Activated naive CD4-positive, alpha-beta T cell (primary cell): ENCODE results near the gene ARMC6.

ENCODE experiments used
- DNase-seq, 4 experiments: peaks; one replicate each; lab custom pipeline; 2025; lab: John Stamatoyannopoulos, UW

The ARMC6 gene

DNA sequence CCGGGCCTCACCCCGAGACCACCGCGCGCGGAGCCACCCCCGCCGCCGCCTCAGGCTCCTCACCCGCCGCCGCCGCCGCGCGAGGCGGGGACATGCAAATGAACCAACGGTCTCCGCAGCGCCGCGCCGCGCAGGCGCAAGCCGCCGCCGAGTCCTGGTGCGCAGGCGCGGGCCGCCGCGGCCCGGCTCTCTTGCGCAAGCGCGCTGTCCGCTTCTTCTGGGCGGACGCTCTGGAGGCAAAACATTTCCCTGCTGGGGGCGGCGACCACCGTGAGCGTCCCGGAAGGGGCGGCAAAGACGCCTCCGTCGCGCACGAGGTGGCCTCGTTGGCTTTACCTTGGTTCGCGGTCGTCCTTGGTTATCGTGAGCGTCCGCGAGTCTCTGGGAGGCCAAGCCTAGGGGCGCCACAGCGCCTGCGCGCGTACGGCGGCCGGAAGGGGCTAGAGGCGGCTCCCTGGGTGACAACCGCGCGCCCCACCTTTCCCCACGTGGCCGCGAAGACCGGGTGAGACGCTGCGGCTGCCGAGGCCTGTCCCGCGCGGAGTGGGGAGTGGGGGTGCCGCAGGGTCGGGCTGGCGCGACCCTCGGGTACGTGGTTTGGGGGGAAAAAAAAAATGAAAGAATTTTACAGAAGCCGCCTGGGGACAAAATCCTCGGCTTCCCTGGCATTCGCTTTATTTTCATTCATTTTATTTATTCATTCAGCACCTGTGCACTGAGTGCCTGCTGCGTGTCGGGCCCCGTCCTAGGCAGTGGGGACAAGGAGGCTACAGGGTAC is at the start of gene ARMC6, which contains the start of gene SUGP2:
Gene ARMC6, plus strand, starts transcription at position 178 of the 778 bp plus-strand sequence. CDS start 607 bp downstream, outside the sequence.
Gene SUGP2, minus strand, starts transcription at position 92 of the 778 bp plus-strand sequence. CDS start 2,446 bp downstream, outside the sequence.
- DNase-seq: peak; percentile 82 to 94 (median 90)

DNA sequence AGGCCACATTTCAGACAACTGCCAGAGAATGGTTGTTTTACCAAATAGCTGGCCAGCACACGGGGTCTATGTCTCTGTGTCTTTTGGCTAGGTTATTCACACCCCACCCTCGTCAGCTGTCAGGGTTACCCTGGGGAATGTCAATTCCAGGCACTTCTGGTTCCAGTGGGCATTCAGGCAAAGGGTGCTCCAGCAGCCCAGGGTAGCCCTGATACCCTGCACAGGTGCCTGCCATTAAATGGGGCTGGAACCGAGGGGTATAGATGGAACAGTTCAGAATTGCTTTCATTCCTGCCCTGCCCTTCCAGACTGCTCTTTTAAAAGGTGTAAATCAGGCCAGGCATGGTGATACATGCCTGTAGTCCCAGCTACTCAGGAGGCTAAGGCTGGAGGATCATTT is 49.2 kb upstream of the ARMC6 start:
- DNase-seq: no peak

DNA sequence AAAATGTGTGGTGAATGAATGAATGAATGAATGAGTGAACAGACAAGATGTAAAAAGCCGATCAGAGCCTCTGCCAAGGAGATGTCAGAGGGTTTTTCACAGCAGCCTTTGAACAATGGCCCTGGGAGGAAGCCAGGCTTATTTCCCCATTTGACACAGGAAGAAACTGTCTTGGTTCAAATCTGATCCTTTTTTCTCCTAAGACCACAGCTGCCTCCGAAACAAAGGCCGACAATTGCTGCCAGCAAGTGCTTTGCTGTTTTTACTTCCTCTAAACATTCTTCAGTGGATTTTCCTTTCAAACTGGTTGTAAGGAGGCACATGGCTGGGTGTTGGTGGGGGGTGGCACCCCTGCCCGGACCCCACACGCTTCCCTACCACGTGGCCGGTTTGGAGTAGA is 48.1 kb upstream of the ARMC6 start:
- no peak for DNase-seq

DNA sequence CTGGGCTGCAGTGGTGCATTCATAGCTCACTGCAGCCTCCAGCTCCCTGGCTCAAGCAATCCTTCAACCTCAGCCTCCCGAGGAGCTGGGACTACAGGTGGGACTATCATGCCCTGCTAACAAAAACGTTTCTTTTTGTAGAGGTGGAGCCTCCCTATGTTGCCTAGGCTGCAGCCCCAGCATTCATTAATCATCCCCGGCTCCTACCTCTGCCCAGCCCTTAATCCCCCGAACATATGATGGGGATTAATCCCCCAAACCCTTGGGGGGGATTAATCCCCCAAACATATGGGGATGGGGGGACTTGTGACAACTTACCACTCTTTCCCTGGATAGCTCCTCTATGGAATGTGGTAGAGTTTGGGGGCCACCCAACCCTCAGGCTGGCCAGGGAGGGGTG is 45.9 kb upstream of the ARMC6 start:
- no peak for DNase-seq

DNA sequence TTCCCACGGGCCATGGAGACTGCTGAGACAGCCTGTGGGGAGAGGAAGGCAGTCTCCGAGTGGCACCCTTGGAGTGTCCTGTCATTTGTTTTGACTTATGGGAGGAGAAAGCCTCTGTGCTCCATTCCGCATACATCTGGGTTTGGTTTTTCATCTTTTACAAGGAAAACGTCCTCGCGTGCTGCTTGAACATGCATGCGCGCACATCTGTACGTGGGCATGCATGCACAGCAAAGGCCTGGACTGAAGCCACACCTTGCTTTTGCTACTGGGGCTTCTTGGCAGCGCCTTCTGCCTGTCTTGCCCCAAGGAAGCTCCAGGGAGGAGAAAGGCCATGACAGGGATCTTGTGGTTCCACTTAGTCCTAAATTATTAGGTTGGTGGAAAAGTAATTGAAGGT is 44.1 kb upstream of the ARMC6 start:
- no peak for DNase-seq

DNA sequence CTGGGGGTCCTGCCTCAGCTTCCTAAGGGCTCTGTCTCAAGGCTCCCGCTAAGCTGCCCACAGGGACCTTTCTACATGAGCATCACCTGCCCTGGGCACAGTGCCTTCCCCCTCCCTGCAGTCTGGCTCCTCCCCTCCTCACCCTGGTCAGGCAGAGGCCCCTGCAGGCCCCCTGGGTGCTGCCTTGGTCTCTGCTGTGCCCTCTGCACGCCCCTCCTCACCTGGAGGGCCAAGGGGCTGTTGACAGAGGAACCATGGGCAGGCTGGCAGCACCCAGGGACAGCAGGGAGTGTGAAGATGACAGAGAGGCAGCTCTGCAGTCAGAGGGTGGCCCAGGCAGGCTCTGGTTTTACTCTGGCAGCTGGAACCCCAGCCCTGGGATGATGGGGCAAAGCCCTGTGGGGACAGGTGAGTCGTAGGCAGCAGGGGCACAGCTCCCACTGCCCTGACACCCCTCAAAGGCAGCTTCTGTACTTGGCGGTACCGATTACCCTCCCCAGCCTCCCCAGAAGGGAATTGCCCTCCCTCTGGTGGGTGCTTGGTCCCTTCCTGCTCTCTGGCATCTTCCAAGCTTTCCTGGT is 43.2 kb upstream of the ARMC6 start:
- DNase-seq: no peak

DNA sequence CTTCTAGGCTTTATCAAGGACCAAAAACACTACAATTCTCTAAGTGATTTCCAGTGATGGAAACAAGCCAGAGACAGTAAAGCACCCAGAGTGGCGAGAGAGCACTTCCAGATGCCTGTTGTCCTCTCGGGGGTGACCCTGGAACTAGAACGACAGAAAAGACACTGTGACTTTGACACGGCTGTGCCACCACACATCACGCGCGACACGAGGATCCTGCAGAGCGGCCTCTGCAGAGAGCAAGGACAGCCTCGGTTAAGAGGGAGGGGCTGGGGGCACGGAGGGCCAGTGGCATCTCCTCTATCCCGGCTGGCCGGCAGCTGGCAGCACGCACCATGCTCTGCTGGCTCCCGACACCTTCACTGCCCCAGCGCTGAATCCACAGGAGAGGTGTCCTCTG is 42.4 kb upstream of the ARMC6 start:
- no peak for DNase-seq

DNA sequence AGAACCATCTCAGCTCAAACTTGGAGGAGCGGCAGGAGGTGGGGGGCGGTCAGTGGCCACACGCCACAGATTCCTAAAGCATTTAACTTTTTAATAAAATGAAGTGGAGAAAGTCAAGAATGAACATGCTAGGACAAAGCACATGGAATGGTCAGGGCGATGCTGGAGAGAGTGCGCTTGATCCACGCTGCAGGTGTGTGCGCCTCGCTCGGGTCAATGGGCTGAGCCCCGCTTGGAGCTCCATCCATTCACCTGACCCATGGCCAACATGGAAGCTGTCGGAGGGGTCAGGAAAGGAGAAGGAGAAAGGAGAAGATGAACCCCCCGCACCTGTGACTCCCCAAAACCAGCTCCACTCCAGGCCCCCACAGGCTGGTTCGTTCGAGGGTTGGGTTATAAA is 41.9 kb upstream of the ARMC6 start:
- DNase-seq: no peak

DNA sequence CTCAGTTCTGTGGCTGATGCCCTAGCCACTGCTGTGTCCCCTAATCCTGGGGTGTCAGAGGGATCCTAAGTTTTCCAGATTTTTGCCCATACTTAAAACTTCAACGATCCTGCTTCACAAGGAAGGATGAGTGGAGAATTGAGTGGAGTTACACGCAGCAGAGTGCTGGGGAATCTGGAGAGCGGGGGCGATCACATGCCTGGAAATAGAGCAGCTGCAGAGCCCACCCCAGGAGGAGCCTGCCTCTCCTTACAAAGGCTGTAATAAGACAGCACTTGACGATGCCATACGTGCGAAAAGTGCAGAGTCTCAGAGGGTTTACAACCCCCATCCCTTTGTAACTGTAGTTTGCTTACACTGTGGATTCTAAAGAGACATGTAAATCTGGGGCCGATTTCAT is 40.7 kb upstream of the ARMC6 start:
- DNase-seq: no peak

DNA sequence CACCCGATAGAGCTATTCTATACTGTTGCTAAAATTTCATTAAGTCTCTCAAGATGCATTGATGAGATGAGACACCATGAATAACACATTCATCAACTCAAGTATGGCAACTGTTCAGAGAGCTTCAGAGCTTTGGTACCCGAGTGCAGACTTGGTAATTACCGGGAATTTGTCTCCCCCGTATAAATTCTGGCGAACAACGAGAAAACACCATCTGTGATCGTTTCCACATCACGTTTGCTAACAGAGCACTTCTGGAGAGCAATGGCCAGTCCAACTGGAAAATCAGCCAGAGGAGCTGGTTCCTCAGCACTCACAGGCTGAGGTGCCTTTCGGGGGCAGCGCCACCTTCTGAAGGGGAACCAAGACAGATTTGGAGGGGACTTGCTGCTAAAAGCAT is 40.3 kb upstream of the ARMC6 start:
- no peak for DNase-seq

DNA sequence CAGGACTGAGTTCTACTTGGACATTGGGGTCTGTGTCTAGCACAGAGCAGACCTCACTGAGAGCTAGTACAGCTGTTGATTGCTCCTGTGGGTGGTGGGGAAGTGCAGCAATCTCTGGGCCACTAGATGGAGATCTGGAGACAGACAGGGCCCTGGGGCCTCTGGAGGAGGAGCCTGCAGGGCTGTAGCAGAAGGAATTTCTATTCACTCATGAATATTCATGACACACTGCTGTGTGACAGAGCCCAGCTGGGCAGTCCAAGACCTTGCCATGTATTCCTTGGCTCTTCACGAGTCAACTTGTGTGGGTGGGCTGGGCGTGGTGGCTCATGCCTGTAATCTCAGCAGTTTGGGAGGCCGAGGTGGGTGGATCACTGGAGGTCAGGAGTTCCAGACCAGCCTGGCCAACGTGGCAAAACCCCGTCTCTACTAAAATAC is 37.6 kb upstream of the ARMC6 start:
- no peak for DNase-seq

DNA sequence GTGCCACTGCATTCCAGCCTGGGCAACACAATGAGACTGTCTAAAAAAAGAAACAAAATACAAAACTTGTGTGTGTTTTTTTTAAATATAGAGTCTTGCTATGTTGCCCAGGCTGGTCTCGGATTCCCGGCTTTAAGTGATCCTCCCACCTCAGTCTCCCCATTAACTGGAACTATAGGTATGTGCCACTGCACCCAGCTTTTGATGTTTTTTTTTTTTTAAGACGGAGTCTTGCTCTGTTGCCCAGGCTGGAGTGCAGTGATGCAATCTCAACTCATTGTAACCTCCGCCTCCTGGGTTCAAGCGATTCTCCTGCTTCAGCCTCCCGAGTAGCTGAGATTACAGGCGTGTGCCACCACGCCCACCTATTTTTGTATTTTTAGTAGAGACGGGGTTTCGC is 37.1 kb upstream of the ARMC6 start:
- no peak for DNase-seq

DNA sequence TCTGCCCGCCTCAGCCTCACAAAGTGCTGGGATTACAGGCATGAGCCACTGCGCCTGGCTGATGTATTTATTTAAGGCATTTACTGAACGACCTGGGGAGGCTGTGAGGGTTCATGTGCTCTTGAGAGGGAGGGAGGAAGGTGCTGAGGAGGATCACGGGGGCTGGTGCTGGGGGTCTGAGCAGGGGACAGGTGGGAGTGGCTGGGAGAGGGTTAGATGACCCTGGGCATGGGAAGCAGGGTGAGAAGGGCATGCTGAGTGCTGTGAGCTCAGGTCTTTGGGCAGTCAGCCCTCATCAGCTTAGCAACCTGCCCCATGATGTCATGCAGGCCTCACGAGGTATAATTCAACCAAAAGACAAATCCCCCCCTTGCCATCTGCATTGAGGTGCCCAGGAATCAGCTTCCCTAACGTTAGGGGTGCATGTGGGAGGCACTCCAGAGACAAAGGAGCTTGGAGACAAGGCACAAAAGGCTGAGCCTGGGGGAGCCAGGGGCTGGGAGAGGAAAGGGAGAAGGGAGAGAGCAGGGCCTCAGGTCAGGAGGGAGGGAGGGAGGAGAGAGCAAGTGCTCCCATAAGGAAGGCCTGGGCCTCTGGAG is 36.5 kb upstream of the ARMC6 start:
- DNase-seq: no peak

DNA sequence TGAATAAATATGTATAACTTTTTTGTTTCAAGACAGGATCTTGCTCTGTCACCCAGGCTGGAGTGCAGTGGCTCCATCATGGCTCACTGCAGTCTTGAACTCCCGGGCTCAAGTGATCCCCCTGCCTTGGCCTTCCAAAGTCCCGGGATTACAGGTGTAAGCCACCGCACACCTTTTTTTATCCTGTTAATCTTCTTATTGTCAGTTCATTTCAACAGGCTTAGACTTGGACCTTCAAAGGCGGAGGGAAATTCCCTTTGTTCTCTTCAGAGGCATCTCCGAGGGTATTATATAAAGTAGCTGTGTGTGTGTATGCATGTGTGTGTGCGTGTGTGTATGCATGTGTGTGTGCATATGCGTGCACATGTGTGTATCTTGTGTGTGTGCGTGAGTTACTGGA is 35.1 kb upstream of the ARMC6 start:
- DNase-seq: no peak

DNA sequence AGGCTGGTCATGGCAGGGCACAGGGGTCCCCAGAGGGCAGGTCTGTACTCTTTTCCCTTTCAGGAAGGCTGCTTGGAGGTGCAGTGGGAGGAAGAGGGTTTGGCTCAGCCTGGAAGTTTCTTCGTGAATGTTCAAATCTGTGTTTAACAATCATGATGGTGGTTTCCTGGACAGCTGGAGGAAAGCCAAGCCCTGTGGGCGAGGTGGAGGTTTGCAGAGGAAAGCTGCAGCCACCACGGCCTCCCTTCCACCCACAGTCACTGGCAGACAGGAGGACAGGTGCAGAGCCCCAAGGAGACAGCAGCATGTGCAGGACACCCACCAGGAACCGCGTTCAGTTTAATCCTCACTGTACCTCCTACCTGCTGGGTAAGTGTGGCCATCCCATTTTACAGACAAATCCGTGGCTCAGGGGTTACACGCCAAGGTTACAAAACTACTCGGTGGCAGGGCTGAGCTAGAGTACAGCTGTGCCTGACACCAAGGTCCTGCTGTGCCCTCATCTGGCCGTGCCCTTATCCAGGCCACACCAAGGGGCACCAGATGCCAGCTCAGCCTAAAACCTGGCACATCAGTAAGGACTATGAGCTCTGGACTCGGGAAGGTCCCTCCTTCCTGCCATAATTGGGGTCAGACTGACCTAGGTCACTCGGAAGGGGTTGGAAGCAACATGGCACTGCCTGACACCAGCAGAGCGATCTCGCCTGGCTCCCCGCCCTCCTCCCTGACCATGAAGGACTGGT is 34.2 kb upstream of the ARMC6 start:
- DNase-seq: no peak

DNA sequence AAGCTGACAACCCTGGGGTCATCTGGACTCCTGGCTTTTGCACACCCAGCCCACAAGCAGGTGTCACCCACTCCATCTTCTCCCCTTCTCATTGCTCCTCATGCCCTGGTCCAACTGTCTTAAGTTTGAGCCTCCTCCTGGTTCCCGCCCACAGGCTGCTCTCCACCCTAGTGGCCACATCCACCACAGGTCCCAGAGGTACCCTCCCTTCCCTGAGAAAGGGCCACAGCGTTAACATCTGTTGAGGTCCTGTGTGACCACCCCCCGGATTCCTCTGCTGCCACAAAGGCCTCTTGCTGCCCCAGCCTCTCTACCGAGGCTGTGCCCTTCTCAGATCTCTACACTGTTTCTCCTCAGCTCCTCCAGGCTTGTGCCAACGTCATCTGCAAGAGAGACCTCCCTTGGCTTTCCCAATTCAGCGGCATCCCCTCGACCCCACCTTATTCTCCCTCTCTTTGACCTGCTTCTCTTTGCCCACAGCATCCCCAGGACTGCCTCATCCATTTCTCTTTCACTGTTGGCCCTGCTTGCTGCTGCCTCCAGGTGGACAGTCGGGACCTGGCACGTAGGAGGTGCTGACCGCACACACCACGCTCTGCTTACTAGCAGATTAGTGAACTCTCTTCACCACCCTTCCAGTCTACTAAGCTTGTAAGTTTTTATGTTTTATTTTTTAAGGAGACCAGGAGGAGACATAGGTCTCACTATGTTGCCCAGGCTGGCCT is 33.3 kb upstream of the ARMC6 start:
- DNase-seq: no peak

DNA sequence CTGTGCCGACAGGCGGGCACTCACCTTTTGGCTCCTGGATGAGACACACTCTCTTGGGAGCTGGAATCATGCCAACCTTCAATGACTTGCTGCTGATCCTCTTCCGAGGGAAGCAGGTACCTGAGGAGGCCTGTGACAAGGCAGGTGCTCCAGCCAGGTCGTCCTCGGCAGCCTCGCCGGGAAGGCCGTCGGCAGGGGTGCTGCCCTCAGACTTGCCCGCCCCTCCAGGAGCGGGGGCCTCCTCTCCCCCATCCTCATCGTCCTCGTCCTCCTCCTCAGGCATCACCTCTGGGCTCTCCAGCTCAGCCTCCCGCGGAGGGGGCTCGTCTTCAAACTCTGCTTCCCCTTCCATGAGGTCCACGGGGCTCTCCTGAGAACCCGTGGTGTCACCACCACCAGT is 29.3 kb upstream of the ARMC6 start:
- no peak for DNase-seq

DNA sequence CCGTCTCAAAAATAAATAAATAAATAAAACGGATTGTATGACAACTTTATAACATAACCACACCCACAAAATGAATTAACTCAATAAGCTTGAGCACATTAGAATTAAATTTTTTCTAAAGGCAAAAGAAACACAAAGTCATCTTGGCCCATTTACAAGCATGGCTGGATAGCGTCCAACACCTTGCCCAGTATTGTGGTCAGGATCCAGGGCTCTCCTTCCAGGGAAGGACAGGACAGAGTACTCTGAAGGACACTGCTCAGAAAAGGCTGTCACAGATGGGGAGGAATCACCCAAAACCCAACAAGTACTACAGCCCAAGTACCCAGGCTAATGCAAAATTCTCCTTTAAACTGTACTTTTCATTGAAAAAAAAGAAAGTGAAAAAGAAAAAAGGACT is 27.2 kb upstream of the ARMC6 start:
- no peak for DNase-seq

DNA sequence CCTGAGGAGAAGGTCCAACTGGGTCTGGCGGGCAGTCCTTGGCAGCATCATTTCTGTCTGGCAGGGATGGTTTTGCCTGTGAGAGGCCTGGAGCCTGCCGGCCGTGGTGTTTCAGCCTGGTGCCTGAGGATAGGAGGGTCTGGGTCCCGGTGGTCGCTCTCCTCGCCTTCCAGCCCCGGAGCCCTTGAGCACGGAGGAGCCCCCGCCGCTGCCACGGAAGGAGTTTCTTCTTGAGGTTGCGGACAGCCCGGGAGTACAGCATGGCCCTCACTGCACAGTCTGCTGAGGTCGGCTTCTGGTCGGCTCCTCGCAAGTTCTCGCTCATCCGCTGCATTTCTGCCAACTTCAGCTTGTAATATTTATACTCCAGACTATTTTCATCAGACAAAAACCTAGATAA is 23.5 kb upstream of the ARMC6 start:
- no peak for DNase-seq

DNA sequence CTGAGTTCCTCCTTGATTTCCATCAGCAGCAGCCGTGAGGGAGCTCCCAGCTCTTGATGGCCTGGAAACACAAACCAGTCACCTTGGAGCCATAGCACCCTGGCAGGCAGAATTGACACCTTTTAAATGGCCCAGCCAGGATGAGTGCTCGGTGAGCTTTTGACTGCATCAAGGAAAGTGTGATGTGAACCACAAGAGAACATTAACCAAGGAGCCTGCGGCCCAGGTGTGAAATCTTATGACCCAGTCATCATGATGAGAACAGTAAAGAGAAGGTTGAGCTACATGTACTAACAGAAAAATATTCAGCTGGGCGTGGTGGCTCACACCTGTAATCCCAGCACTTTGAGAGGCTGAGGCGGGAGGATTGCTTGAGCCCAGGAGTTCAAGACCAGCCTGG is 22.9 kb upstream of the ARMC6 start:
- DNase-seq: no peak

DNA sequence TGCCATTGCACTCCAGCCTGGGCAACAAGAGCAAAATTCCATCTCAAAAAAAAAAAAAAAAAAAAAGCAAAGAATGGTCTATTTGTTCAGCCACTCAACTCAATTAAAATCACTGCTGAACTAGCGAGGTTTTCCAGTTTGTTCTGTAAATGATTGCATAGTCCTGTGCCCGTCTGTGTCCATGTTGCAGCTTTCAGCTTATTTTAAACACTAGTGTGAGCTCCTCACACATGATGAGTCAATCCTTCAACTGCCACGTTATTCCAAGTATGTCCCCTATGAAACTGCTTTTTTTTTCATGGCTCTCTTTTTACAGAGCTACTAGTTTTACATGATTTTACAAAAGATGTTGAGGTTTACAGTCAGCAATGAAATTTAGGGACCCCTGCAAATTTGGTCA is 12.3 kb upstream of the ARMC6 start:
- DNase-seq: no peak

DNA sequence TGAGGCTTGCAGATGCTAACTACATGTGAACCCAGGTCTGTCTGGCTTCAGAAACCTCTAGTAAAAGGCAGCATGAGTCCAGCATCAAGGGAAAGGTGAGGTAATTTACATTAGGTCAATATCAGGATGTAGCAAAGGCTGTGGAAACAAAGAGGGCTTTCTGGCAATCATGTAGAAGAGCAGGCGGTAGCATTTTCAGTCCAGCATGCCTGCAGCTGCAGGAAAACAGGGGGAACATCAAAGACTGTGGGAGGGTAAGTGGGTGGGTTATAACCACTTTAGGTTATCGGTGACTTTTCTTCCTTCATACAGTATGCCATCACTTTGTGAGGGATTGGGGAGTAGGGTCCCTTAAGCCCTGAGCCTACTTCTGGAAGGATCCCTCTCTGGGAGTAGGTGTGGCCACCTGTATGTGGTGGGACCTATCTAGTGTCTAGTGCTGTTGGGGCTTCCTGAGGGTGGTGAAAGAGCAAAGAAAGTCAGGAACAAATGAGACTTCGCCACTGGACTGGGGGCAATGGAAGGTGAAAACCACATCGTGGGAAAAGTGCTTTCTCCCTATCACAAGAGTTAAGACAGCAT is 10.9 kb upstream of the ARMC6 start:
- DNase-seq: no peak
